H1 (cell line): ENCODE measurements around the gene RSPH9. TPM values are rescaled to one million over a fixed set of nuclear protein-coding genes. Genes with fewer than 3 reads are reported as not detected.
"Not testable (repeated sequence)": the region's sequence is repeated elsewhere in the genome, so short reads cannot be mapped to it uniquely, and the experiment has no call there.

Source experiments
- CTCF ChIA-PET: fragments of 300-600 bp; sonication (Branson Sonifier 250); formaldehyde crosslinking; loops from one replicate; lab custom pipeline; 2021; ENCODE audit not compliant: partially characterized antibody; lab: Charles Lee
- POLR2A ChIA-PET: fragments of 300-600 bp; sonication (Branson Sonifier 250); formaldehyde crosslinking; loops from one replicate; lab custom pipeline; 2021; ENCODE audit warnings: inconsistent platforms; ENCODE audit not compliant: partially characterized antibody; lab: Charles Lee
- DNase-seq, 2 experiments: peaks; one replicate each; pipeline versions ENCODE4 v3.0.0 to v3.0.0-alpha.2; 2010 to 2022; ENCODE audit warnings: low spot score in 2 of 2, low read depth in 1 of 2, mixed read lengths in 1 of 2
- FAIRE-seq: peaks from 2 replicates; lab custom pipeline; 2011; peaks lifted over from hg19 to GRCh38; lab: Jason Lieb, UNC
- H2AFZ ChIP-seq: 2 replicates; pipeline ENCODE4 v1.8.1; 2012; ENCODE audit warnings: low read length, inconsistent platforms
- H2AK5ac ChIP-seq: 2 replicates; pipeline ENCODE4 v1.6.1; 2013; ENCODE audit warnings: low read depth, low read length
- H2BK120ac ChIP-seq: replicated peaks from 2 replicates; pipeline ENCODE3; 2013; ENCODE audit warnings: low read depth, low read length, inconsistent platforms
- H2BK12ac ChIP-seq: 2 replicates; pipeline ENCODE4 v1.6.1; 2013; ENCODE audit warnings: low read depth, low read length
- H2BK15ac ChIP-seq: 2 replicates; pipeline ENCODE4 v1.6.1; 2013; ENCODE audit warnings: low read length
- H2BK20ac ChIP-seq: 2 replicates; pipeline ENCODE4 v1.6.1; 2013; ENCODE audit warnings: low read length
- H2BK5ac ChIP-seq: 2 replicates; pipeline ENCODE4 v1.6.1; 2013; ENCODE audit warnings: low read depth, low read length
- H3K14ac ChIP-seq: 2 replicates; pipeline ENCODE4 v1.6.1; 2013; ENCODE audit warnings: inconsistent platforms; ENCODE audit not compliant: insufficient read length
- H3K18ac ChIP-seq: 2 replicates; pipeline ENCODE4 v1.6.1; 2013; ENCODE audit warnings: low read length; ENCODE audit errors: extremely low read depth
- H3K23ac ChIP-seq: 2 replicates; pipeline ENCODE4 v1.6.1; 2013; ENCODE audit warnings: inconsistent platforms; ENCODE audit not compliant: insufficient read length
- H3K23me2 ChIP-seq: 2 replicates; pipeline ENCODE4 v1.6.1; 2013; ENCODE audit warnings: low read depth, low read length
- H3K27ac ChIP-seq: 2 replicates; pipeline ENCODE4 v1.6.1; 2011; ENCODE audit warnings: low read depth, low read length, inconsistent platforms
- H3K27me3 ChIP-seq, 4 experiments: replicated peaks in 1 of 4; 1 replicate in 1 of 4; 2 replicates in 3 of 4; pipeline versions ENCODE4 v1.6.1 to v1.8.1; 2011 to 2013; ENCODE audit warnings: low read length in 3 of 4, mild to moderate bottlenecking in 3 of 4, inconsistent platforms in 2 of 4, mixed read lengths in 2 of 4, moderate library complexity in 1 of 4; ENCODE audit not compliant: control insufficient read depth in 3 of 4, insufficient read depth in 3 of 4; ENCODE audit errors: extremely low read depth in 1 of 4
- H3K36me3 ChIP-seq, 4 experiments: 2 replicates each; pipeline versions ENCODE4 v1.6.1 to v1.8.1; 2011 to 2013; ENCODE audit warnings: mild to moderate bottlenecking in 4 of 4, low read length in 3 of 4, moderate library complexity in 2 of 4, control low read depth in 1 of 4, inconsistent platforms in 1 of 4; ENCODE audit not compliant: insufficient read depth in 4 of 4, control insufficient read depth in 2 of 4
- H3K4ac ChIP-seq: replicated peaks from 2 replicates; pipeline ENCODE3; 2013; ENCODE audit warnings: low read length, low read depth, mixed read lengths, inconsistent platforms; ENCODE audit not compliant: insufficient read length
- H3K4me1 ChIP-seq, 4 experiments: replicated peaks in 1 of 4; 1 replicate in 1 of 4; 2 replicates in 3 of 4; pipeline versions ENCODE4 v1.6.1 to v1.8.1; 2011 to 2013; ENCODE audit warnings: low read length in 3 of 4, inconsistent platforms in 2 of 4, mixed read lengths in 1 of 4; ENCODE audit not compliant: insufficient read depth in 4 of 4, control insufficient read depth in 3 of 4
- H3K4me2 ChIP-seq, 2 experiments: 2 replicates each; pipeline versions ENCODE4 v1.6.1 to v1.8.1; 2011 to 2013; ENCODE audit warnings: low read depth in 2 of 2, low read length in 2 of 2, control low read depth in 1 of 2, inconsistent platforms in 1 of 2, mild to moderate bottlenecking in 1 of 2; ENCODE audit not compliant: insufficient read depth in 1 of 2
- H3K4me3 ChIP-seq, 4 experiments: fragments of 200-600, 300-600 bp in 1 of 4; sonication (generic), shearing (Covaris generic), sonication (Bioruptor Twin) in 1 of 4; 2 replicates each; pipeline versions ENCODE4 v1.5.1 to v1.8.1; 2011 to 2016; ENCODE audit warnings: low read length in 4 of 4, low read depth in 3 of 4, control low read depth in 2 of 4, inconsistent platforms in 2 of 4, mild to moderate bottlenecking in 2 of 4, mixed read lengths in 1 of 4, moderate library complexity in 1 of 4; ENCODE audit not compliant: insufficient read depth in 2 of 4; ENCODE audit errors: extremely low read depth in 1 of 4
- H3K56ac ChIP-seq: replicated peaks from 2 replicates; pipeline ENCODE3; 2013; ENCODE audit warnings: low read depth, mild to moderate bottlenecking, mixed read lengths, low read length, inconsistent platforms; ENCODE audit not compliant: insufficient read length
- H3K79me1 ChIP-seq: 2 replicates; pipeline ENCODE4 v1.6.1; 2013; ENCODE audit warnings: low read depth, low read length, control low read depth
- H3K79me2 ChIP-seq, 2 experiments: 2 replicates each; pipeline versions ENCODE4 v1.6.1 to v1.8.1; 2012 to 2013; ENCODE audit warnings: low read length in 2 of 2, mild to moderate bottlenecking in 2 of 2, inconsistent platforms in 1 of 2; ENCODE audit not compliant: insufficient read depth in 2 of 2, control insufficient read depth in 1 of 2
- H3K9ac ChIP-seq, 4 experiments: replicated peaks in 1 of 4; 1 replicate in 1 of 4; 2 replicates in 3 of 4; pipeline versions ENCODE4 v1.6.1 to v1.8.1; 2011 to 2013; ENCODE audit warnings: low read depth in 3 of 4, low read length in 3 of 4, control low read depth in 2 of 4, mild to moderate bottlenecking in 2 of 4, moderate library complexity in 2 of 4, inconsistent platforms in 1 of 4; ENCODE audit errors: extremely low read depth in 1 of 4
- H3K9me3 ChIP-seq, 2 experiments: 2 replicates each; pipeline versions ENCODE4 v1.6.1 to v1.8.1; 2012 to 2013; ENCODE audit warnings: mild to moderate bottlenecking in 2 of 2, moderate library complexity in 2 of 2, control low read depth in 1 of 2, inconsistent platforms in 1 of 2, low read depth in 1 of 2, low read length in 1 of 2, mixed read lengths in 1 of 2; ENCODE audit not compliant: insufficient read depth in 2 of 2
- H4K20me1 ChIP-seq, 2 experiments: replicated peaks in 1 of 2; 2 replicates each; pipeline versions ENCODE3 to v1.8.1; 2011 to 2013; ENCODE audit warnings: inconsistent platforms in 2 of 2, low read length in 2 of 2, mild to moderate bottlenecking in 1 of 2; ENCODE audit not compliant: insufficient read depth in 2 of 2, control insufficient read depth in 1 of 2
- H4K5ac ChIP-seq: 2 replicates; pipeline ENCODE4 v1.6.1; 2013; ENCODE audit warnings: low read length, low read depth, mixed read lengths, inconsistent platforms; ENCODE audit not compliant: insufficient read length
- H4K8ac ChIP-seq: 2 replicates; pipeline ENCODE4 v1.8.0; 2013; ENCODE audit warnings: mild to moderate bottlenecking, moderate library complexity, low read length, inconsistent platforms; ENCODE audit not compliant: insufficient read depth; ENCODE audit errors: extremely low read depth
- H4K91ac ChIP-seq: replicated peaks from 2 replicates; pipeline ENCODE3; 2013; ENCODE audit warnings: low read length, mixed read lengths, inconsistent platforms; ENCODE audit not compliant: insufficient read length
- WGBS, 2 experiments: shearing (Covaris generic) in 1 of 2; methylation state at CpG; one replicate each; pipeline versions ENCODE4 v1.1.6 to v1.1.7; 2013 to 2015; ENCODE audit warnings: low lambda C conversion rate in 2 of 2, mixed read lengths in 2 of 2, inconsistent platforms in 1 of 2, low coverage in 1 of 2, missing lambda C conversion rate in 1 of 2; ENCODE audit not compliant: insufficient replicate concordance in 2 of 2, insufficient coverage in 1 of 2, insufficient read length in 1 of 2; ENCODE audit errors: extremely low coverage in 1 of 2, missing lambda C conversion rate in 1 of 2; 5-methylcytosine and 5-hydroxymethylcytosine counted together
- polyA plus RNA-seq, 7 experiments: library from polyadenylated mRNA; depleted of rRNA in 3 of 7; stranded (reverse) in 5 of 7; unstranded in 2 of 7; fragments of >200 nt in 5 of 7; fragments of 200-250 nt in 2 of 7; gene quantifications; 1 replicate in 5 of 7; 2 replicates in 1 of 7; 4 replicates in 1 of 7; pipeline versions ENCODE4 v1.2.1 to v1.2.3, GENCODE V29; 2011 to 2013; ENCODE audit warnings: missing spikeins in 2 of 7, mixed read lengths in 2 of 7
- total RNA-seq: library from RNA; stranded (reverse); fragmentation: NEBNext Ultra II Directional; extraction: Animal tissue kit (Norgen Biotek cat#: 25700); gene quantifications from 2 replicates; pipeline ENCODE4 v1.2.1, GENCODE V29; 2021

The RSPH9 gene
- total and polyA plus RNA-seq, 2 of the 8 experiments (the other 6 are each of a cell fraction or from before 2014, with no cell fraction given) = 0.15 to 0.23 TPM

DNA sequence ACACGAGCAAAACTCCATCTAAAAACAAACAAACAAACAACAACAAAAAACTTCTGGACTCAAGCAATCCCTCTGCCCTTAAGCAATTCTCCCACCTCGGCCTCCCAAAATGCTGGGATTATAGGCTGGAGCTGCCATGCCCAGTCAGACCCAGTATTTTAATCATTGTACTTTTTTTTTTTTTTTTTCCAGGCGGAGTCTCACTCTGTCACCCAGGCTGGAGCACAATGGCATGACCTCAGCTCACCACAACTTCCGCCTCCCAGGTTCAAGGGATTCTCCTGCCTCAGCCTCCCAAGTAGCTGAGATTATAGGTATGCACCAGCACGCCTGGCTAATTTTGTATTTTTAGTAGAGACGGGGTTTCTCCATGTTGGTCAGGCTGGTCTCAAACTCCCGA lies 11.8 kb upstream of the RSPH9 start:
- not testable (repeated sequence) for FAIRE-seq, H4K20me1 ChIP-seq, H3K4me3 ChIP-seq

More for the DNA sequence above, 11.8 kb upstream of the RSPH9 start:
- H3K79me2 ChIP-seq = peaks cover 3 to 26% of the 10 kb centered on the region in 2 experiments
- H3K79me1 ChIP-seq, H3K23ac ChIP-seq, H4K8ac ChIP-seq, CTCF ChIA-PET, H2AK5ac ChIP-seq, H2AFZ ChIP-seq, H2BK12ac ChIP-seq, H3K14ac ChIP-seq, H2BK120ac ChIP-seq, H3K4ac ChIP-seq, H3K36me3 ChIP-seq, H4K5ac ChIP-seq, H3K27ac ChIP-seq, H2BK15ac ChIP-seq, H3K9ac ChIP-seq, H4K91ac ChIP-seq, H3K4me2 ChIP-seq, H3K18ac ChIP-seq, DNase-seq, H3K27me3 ChIP-seq, H2BK5ac ChIP-seq, H3K56ac ChIP-seq, H2BK20ac ChIP-seq, H3K9me3 ChIP-seq: not testable (repeated sequence)
- 80% methylated on average over 6 of the region's 7 CpGs; no CpG with 5 or more reads in 1 of the 2 experiments for WGBS, 2 experiments
- peaks cover 0 to 14% (median 3%) of the 10 kb centered on the region in 4 experiments; a peak in 5 of 7 replicates for H3K4me1 ChIP-seq
- POLR2A ChIA-PET = interaction anchor here (0.6 to 2.1 kb wide), 5 partner anchors 11 to 674 kb away, joined by 3 to 10 read pairs (median 3); partner anchors contain the start of genes HSP90AB1 and RSPH9
- peaks cover 14% of the 10 kb centered on the region for H3K23me2 ChIP-seq
